Endothelial cell of umbilical vein (primary cell): Measurements from ENCODE around the gene EVPLL. TPM values are rescaled to one million over a fixed set of nuclear protein-coding genes. Genes with fewer than 3 reads are reported as not detected.

Experiments
- BruUV-seq: library from RNA; stranded (reverse); fragments of 400-500 nt; replicated peaks from 2 replicates; lab custom pipeline; 2021; lab: Mats Ljungman, UMichigan
- CTCF ChIA-PET: fragments of 300-600, 350-600 bp; sonication (Branson Sonifier 250); formaldehyde crosslinking; loops from one replicate; lab custom pipeline; 2021; ENCODE audit warnings: antibody characterized with exemption, inconsistent platforms; lab: Charles Lee
- POLR2A ChIA-PET: fragments of 300-600, 350-600 bp; sonication (Branson Sonifier 250); formaldehyde crosslinking; loops from one replicate; lab custom pipeline; 2021; ENCODE audit warnings: antibody characterized with exemption, inconsistent platforms; lab: Charles Lee
- DNase-seq: peaks from one replicate; pipeline ENCODE4 v3.0.0-alpha.2; 2011; ENCODE audit warnings: low read depth, low spot score
- FAIRE-seq: peaks from 2 replicates; lab custom pipeline; 2011; peaks lifted over from hg19 to GRCh38; lab: Jason Lieb, UNC
- H2AFZ ChIP-seq: 2 replicates; pipeline ENCODE4 v1.6.0; 2012; ENCODE audit warnings: low read depth, low read length, control low read depth, inconsistent platforms
- H3K27ac ChIP-seq: 2 replicates; pipeline ENCODE4 v1.5.1; 2011; ENCODE audit warnings: low read depth, mild to moderate bottlenecking, control low read depth, low read length, moderate library complexity; ENCODE audit not compliant: insufficient read depth
- H3K27me3 ChIP-seq, 2 experiments: 2 replicates each; pipeline versions ENCODE4 v1.6.0 to v1.6.1; 2011; ENCODE audit warnings: low read length in 2 of 2, mixed read lengths in 1 of 2; ENCODE audit not compliant: control insufficient read depth in 2 of 2, insufficient read depth in 2 of 2
- H3K36me3 ChIP-seq, 2 experiments: 2 replicates in 1 of 2; 3 replicates in 1 of 2; pipeline ENCODE4 v1.5.1; 2011; ENCODE audit warnings: low read length in 2 of 2, mild to moderate bottlenecking in 1 of 2, moderate library complexity in 1 of 2; ENCODE audit not compliant: control insufficient read depth in 2 of 2, insufficient read depth in 2 of 2; ENCODE audit errors: extremely low read depth in 1 of 2
- H3K4me1 ChIP-seq: 3 replicates; pipeline ENCODE4 v1.5.1; 2011; ENCODE audit warnings: mild to moderate bottlenecking, low read length; ENCODE audit not compliant: control insufficient read depth, insufficient read depth; ENCODE audit errors: extremely low read depth
- H3K4me2 ChIP-seq: 2 replicates; pipeline ENCODE4 v1.6.1; 2011; ENCODE audit warnings: low read length, control low read depth, mixed read lengths; ENCODE audit not compliant: insufficient read depth
- H3K4me3 ChIP-seq, 3 experiments: fragments of 200-600 bp in 1 of 3; sonication (generic), shearing (Covaris generic) in 1 of 3; replicated peaks in 1 of 3; 2 replicates each; pipeline ENCODE4 v1.5.1; 2011 to 2016; ENCODE audit warnings: control low read depth in 3 of 3, low read length in 3 of 3, mild to moderate bottlenecking in 2 of 3, inconsistent platforms in 1 of 3, low read depth in 1 of 3, moderate library complexity in 1 of 3; ENCODE audit not compliant: insufficient read depth in 1 of 3
- H3K79me2 ChIP-seq: 2 replicates; pipeline ENCODE4 v1.6.0; 2012; ENCODE audit warnings: low read length, inconsistent platforms; ENCODE audit not compliant: control insufficient read depth, insufficient read depth
- H3K9ac ChIP-seq: replicated peaks from 2 replicates; pipeline ENCODE3; 2011; ENCODE audit warnings: low read length, control low read depth; ENCODE audit not compliant: insufficient read depth; ENCODE audit errors: extremely low read depth
- H3K9me1 ChIP-seq: replicated peaks from 3 replicates; pipeline ENCODE4 v1.6.0; 2011; ENCODE audit warnings: mild to moderate bottlenecking, low read length; ENCODE audit not compliant: control insufficient read depth, insufficient read depth; ENCODE audit errors: extremely low read depth
- H3K9me3 ChIP-seq: replicated peaks from 2 replicates; pipeline ENCODE4 v1.5.1; 2012; ENCODE audit warnings: low read length, inconsistent platforms; ENCODE audit not compliant: control insufficient read depth, insufficient read depth
- H4K20me1 ChIP-seq: replicated peaks from 2 replicates; pipeline ENCODE3; 2011; ENCODE audit warnings: mild to moderate bottlenecking, low read length; ENCODE audit not compliant: control insufficient read depth, insufficient read depth; ENCODE audit errors: extremely low read depth
- CTCF ChIP-seq, 2 donors: IDR thresholded peaks; 1 replicate in 1 of 2; 2 replicates in 1 of 2; pipeline ENCODE4 v1.5.1; 2011; ENCODE audit warnings: low read length in 2 of 2, mild to moderate bottlenecking in 2 of 2, moderate library complexity in 2 of 2, control low read depth in 1 of 2, inconsistent platforms in 1 of 2, low read depth in 1 of 2; ENCODE audit not compliant: insufficient read depth in 1 of 2; ENCODE audit errors: extremely low read depth in 1 of 2
- EZH2 ChIP-seq: IDR thresholded peaks from 2 replicates; pipeline ENCODE4 v1.6.1; 2012; ENCODE audit warnings: borderline replicate concordance, low read depth, mild to moderate bottlenecking, moderate library complexity, low read length, inconsistent platforms; ENCODE audit not compliant: severe bottlenecking
- FOS ChIP-seq: IDR thresholded peaks from 2 replicates; pipeline ENCODE4 v1.6.1; 2011; ENCODE audit warnings: mild to moderate bottlenecking, low read length, moderate library complexity, borderline replicate concordance; ENCODE audit not compliant: insufficient read depth
- GATA2 ChIP-seq: IDR thresholded peaks from 2 replicates; pipeline ENCODE4 v1.7.0; 2011; ENCODE audit warnings: low read depth, mild to moderate bottlenecking, moderate library complexity, mixed read lengths, low read length; ENCODE audit not compliant: insufficient read length, insufficient read depth
- JUN ChIP-seq: IDR thresholded peaks from 2 replicates; pipeline ENCODE4 v1.6.1; 2011; ENCODE audit warnings: borderline replicate concordance, low read depth; ENCODE audit not compliant: insufficient read length, insufficient read depth
- MAX ChIP-seq: IDR thresholded peaks from 2 replicates; pipeline ENCODE4 v1.6.1; 2011; ENCODE audit not compliant: insufficient read depth, insufficient read length
- MYC ChIP-seq: IDR thresholded peaks from one replicate; pipeline ENCODE4 v1.6.1; 2011; ENCODE audit warnings: mild to moderate bottlenecking, low read depth, low read length
- POLR2A ChIP-seq: IDR thresholded peaks from 2 replicates; pipeline ENCODE4 v1.6.1; 2012; ENCODE audit warnings: low read depth, mild to moderate bottlenecking, control low read depth, low read length
- POLR2AphosphoS5 ChIP-seq: IDR thresholded peaks from 2 replicates; pipeline ENCODE4 v1.6.1; 2012; ENCODE audit warnings: low read depth, mild to moderate bottlenecking, control low read depth, low read length, moderate library complexity; ENCODE audit not compliant: insufficient read depth
- dilution Hi-C: fragments of 300-500 bp; cut with MboI; formaldehyde crosslinking; loops from one replicate; pipeline ENCODE4 v1.15.0; 2019; ENCODE audit warnings: low sequenced_read_pairs; ENCODE audit not compliant: extremely low pct_ligation_motif_present
- intact Hi-C: fragments of 100-400 bp; cut with micrococcal nuclease; formaldehyde crosslinking; loops from one replicate; pipeline ENCODE4 v1.10.0; 2022
- polyA plus RNA-seq, 4 experiments: library from polyadenylated mRNA; depleted of rRNA in 3 of 4; stranded (reverse) in 3 of 4; unstranded in 1 of 4; fragments of >200 nt; gene quantifications; 2 replicates each; pipeline versions ENCODE4 v1.2.1 to v1.2.3, GENCODE V29; 2011 to 2012; ENCODE audit warnings: missing spikeins in 1 of 4
- total RNA-seq: library from RNA; stranded (reverse); gene quantifications from 2 replicates; pipeline ENCODE4 v1.2.3, GENCODE V29; 2021

The EVPLL gene
- total and polyA plus RNA-seq, 2 donors (not counting 3 experiments of a cell fraction or from before 2014, with no cell fraction given) = not detected

GRCh38 chr17:18328643-18329204 is 48.9 kb upstream of the EVPLL start:
- CTCF ChIA-PET = interaction anchor here (1.5 kb wide), 1 partner anchor 9 kb away, joined by 4 read pairs; no protein-coding TSS in a partner anchor
- FAIRE-seq = no peak
- BruUV-seq = no TSS peak
- DNase-seq = no peak
- H3K27me3 ChIP-seq = no peaks in the 10 kb centered on the region
- H3K36me3 ChIP-seq = peaks cover 3 to 33% of the 10 kb centered on the region in 2 experiments
- POLR2A ChIA-PET = no interaction called here
- no peak overlapping the region for H3K9ac ChIP-seq
- intact Hi-C loops = no loop called here
- no peaks in the 10 kb centered on the region for H3K9me1 ChIP-seq
- H3K4me2 ChIP-seq = no peak overlapping the region
- dilution Hi-C loops = no loop called here
- H4K20me1 ChIP-seq = no peaks in the 10 kb centered on the region
- TF ChIP-seq GATA2 (no peak), POLR2A (no peak), MYC (no peak), POLR2AphosphoS5 (no peak), JUN (no peak), EZH2 (no peak), CTCF (IDR thresholded peaks at IDR 0.05; ENCODE audit: extremely low read depth in 1 of 2, insufficient read depth in 1 of 2, low read depth in 1 of 2, low read length in 2 of 2) (no peak), MAX (no peak), FOS (no peak)
- H2AFZ ChIP-seq = no peak overlapping the region
- H3K27ac ChIP-seq = no peak overlapping the region
- H3K79me2 ChIP-seq = no peaks in the 10 kb centered on the region
- H3K4me3 ChIP-seq = no peak overlapping the region
- no peaks in the 10 kb centered on the region for H3K4me1 ChIP-seq
- H3K9me3 ChIP-seq = no peaks in the 10 kb centered on the region
